Activated T-cell treated with anti-CD3 and anti-CD28 coated beads for 4 hours (primary cell): ENCODE data around the gene HINT1.

Experiments used
- DNase-seq: peaks from one replicate; pipeline ENCODE4 v3.0.0-alpha.2; 2020

Gene HINT1

DNA sequence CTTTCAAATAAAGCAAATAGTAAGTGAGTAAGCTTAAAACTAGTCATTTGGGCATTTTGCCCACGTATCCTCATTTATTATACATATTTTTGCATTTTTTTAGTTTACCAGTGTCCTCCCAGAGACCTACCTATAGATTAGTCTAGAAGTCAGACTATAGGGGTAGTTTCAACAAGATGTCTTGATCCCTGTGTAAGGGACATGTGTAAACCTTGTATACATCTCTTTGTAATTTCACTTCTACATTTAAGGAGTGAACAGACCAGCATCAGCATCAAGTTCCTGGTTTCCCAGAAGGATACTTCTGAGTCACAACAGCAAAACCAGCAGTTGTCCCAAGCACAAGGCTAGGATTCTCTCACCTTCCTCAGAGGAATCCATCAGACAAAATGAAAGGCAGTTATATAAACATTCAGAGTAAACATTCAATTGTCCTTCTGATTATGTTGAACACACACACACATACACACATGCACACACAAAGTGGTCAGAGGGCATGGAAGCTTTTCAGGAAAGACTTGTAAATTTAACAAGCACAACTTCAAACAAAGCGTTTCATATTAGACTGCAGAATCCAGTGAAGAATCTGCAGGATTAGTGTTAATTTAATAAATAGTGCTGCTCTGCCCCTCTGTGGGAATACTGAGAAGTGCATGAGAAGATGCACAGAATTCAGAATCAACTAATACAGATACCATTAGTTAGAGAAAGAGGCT is 55.4 kb downstream of the HINT1 start:
- peak; percentile 30 for DNase-seq
